Suppressor macrophage (primary cell): ENCODE measurements around the gene CFDP1.
A peak's percentile ranks its signal among the peaks of the same experiment; 100 is the strongest.
"Not testable (repeated sequence)": the region's sequence is repeated elsewhere in the genome, so short reads cannot be mapped to it uniquely, and the experiment has no call there.

Source experiments
- DNase-seq, 4 experiments: peaks; one replicate each; pipeline ENCODE4 v3.0.0-alpha.2; 2020 to 2022

Gene CFDP1

GRCh38 chr16:75288596-75289120 lies 144.6 kb downstream of the CFDP1 start:
- DNase-seq = no peak

DNA sequence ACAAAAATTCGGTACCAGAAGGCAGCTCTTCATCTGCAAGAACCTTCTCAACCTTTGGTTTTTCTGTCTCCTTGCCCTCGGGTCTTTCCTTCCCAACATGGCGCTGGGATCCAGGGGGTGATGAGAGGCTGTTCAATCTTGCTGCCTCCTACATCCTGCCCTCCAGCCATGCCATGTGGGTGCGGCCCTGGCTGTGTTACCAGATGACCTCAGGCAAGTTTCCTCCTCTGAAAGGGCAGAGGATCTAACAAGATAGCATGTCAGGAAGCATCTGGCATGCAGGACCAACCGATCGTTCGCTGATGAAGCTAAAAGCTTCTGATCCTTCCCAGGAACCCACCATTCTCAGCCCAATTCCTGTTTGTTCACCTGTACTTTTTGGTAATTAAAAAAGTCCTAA lies 145.1 kb downstream of the CFDP1 start:
- DNase-seq = no peak

DNA sequence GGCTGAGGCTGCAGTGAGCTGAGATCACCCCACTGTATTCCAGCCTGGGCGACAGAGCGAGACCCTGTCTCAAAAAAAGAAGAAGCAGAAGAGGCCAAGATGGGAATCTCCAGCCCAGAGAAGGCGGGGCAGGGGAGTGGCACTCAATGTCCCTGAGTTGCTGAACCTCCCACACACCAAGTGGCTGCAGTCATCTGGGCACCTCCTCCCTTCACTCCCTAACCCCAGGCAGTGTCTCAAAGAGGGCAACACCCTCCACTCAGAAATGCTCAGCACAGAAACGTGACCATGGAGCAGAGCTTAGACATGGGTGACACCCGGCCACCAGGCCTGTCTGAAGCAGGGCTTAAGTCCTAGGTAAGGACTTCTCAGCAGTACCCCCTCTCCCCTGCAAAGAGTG lies 145.6 kb downstream of the CFDP1 start:
- DNase-seq = peak; percentile 16 to 71 (median 54)

GRCh38 chr16:75286389-75286788 lies 146.9 kb downstream of the CFDP1 start:
- DNase-seq = no peak

DNA sequence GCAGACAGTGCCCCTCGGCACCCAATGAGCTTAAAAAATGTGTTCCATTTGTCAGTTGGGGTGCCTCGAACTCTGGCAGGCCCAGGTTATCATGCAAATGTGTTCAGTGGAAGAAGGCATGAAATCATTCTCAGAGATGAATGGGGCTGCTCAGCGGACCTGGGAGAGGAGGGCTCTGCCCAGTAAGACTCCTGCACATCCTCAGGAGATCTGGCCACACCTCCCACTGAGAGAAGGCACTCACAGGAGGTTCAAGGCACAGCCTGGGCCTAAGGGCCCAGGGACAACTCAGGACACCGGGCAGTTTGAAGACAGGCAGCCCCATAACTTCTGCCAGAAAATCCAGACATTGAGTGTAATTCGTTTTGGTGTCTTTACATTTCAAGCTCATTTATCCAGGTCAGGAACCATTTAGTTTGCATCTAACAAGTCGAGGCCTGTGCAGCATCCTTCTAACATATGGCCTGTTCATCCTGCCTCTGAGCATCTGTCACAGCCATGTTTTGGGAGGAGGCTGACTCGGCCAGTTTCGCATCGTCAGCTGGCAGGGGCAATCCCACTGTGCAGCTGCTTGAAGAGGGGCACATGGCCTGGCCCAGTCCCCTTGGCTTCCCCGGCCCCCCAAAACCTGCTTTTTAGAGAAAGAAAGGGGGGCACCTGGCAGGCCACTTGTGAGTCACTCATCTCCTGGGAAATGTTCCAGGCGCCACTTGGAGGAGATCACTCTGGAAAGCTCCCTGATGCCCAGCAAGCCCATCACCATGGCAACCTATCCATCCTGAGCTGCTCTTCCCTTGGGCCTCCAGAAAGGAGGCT lies 150.6 kb downstream of the CFDP1 start:
- no peak for DNase-seq

GRCh38 chr16:75281826-75282225 lies 151.5 kb downstream of the CFDP1 start:
- DNase-seq = no peak

GRCh38 chr16:75281009-75281408 lies 152.3 kb downstream of the CFDP1 start:
- DNase-seq = not testable (repeated sequence)

DNA sequence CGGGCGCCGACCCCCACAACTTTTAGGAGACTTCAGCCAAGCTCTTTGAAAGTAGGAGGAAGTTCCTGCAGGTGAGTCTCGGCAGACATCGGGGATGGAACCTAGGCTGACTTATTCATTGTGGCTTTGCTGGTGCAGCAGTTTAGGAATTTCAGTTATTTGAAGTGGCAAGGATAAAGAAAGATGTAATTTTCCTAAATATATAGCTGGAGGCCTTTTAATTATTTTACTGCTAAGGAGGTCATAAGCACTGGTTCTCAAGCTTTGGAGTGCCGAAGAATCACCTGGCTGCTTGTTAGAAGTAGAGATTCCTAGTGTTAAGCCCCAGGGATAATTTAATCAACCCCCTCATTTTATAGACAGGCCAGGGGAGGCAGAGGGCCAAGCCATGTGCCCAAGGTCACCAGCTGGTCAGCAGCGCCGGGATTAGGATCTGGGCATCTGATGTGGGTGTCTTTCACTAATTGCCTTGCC lies 152.9 kb downstream of the CFDP1 start:
- no peak for DNase-seq

GRCh38 chr16:75279305-75279704 lies 154.0 kb downstream of the CFDP1 start:
- DNase-seq = no peak

DNA sequence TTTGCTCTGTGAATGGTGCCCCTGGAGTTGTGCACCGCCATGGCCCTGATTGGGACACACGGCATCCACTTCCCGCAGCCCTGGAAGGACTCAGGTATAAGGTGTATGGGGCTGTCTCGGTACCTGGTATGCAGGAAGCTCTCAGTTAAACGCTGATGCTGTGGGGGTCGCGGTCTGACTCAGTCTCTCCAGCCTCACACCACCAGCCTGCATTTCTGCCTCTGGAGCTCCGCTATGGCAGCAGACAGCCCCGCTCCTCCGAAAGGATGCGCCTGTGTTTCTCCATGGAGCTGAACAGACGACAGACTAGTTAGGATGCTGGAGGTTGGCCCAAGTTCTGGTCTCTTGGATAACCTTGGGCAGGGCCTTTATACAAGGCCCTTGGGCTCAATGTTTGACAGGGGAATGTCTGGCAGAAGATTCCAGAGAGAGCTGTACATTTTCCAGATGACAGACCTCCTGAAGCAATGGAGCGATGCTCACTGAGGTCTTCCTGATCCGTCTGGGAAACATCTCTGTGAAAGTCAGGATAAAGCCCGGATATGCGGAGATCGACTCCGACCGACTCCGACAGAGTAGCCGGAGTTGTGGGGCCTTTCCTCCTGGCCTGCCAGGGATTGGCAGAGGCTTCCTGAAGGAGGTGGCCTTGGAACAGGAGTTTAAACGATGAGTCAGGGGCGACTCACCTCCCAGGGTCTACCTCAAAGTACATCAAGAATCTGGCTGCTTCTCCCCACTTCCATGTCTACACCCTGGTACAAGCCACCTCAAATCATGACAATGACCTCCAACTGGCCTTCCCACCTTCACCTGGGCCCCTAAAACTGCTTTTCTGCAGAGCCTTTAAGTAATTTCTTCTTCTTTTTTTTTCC lies 160.0 kb downstream of the CFDP1 start:
- no peak for DNase-seq

DNA sequence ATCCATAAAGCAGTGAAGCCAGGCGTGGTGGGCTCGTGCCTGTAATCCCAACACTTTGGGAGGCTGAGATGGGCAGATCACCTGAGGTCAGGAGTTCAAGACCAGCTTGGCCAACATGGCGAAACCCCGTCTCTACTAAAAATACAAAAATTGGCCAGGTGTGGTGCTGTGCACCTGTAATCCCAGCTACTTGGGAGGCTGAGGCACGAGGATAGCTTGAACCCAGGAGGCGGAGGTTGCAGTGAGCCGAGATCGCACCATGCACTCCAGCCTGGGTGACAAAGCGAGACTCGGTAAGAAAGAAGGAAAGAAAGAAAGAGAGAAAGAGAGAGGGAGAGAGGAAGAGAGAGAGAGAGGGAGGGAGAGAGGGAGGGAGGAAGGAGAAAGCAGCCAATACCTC lies 160.7 kb downstream of the CFDP1 start:
- not testable (repeated sequence) for DNase-seq

- peak in 3 of 4 experiments; percentile 30 to 57 (median 44) for DNase-seq
These were observed 161.2 kb downstream of the CFDP1 start for GRCh38 chr16:75272097-75272551.

DNA sequence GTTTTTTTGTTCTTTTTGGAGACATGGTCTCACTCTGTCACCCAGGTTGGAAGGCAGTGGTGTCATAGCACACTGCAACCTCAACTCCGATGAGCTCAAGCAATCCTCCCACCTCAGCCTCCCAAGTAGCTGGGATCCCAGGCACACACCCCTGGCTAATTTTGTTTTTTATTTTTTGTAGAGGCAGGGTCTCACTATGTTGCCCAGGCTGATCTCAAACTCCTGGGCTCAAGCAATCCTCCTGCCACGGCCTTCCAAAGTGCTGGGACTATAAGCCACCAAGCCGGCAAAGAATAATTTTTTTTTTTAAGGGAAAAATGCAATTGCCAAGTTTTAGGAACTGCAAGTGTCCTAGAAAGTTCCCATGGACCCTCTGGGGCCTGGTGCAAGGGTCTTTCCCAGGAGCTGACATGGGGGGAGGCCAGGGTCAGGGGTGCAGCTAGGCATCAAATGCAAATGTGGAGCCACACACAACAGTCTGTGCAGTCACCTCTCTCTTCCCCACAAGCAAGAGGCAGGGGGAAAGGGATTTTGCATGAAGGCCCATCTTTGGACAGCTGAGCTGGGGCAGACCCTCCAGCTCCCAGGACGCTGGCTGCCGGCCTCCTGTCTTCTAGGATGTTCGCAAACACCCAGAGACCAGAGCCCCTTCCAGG lies 161.7 kb downstream of the CFDP1 start:
- DNase-seq = no peak

DNA sequence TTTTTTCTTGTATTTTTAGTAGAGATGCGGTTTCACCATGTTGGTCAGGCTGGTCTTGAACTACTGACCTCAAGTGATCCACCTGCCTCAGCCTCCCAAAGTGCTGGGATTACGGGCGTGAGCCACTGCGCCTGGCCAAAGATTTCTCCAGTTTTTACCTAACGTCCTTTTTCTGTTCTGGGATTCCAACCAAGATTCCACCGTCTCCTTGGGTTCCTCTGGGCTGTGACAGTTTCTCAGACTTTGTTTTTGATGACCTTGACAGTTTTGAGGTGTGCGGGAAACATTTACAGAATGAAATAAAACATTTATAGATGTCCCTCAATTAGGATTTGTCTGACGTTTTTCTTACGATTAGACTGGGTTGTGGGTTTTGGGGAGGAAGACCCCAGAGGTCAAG lies 163.9 kb downstream of the CFDP1 start:
- DNase-seq = not testable (repeated sequence)

DNA sequence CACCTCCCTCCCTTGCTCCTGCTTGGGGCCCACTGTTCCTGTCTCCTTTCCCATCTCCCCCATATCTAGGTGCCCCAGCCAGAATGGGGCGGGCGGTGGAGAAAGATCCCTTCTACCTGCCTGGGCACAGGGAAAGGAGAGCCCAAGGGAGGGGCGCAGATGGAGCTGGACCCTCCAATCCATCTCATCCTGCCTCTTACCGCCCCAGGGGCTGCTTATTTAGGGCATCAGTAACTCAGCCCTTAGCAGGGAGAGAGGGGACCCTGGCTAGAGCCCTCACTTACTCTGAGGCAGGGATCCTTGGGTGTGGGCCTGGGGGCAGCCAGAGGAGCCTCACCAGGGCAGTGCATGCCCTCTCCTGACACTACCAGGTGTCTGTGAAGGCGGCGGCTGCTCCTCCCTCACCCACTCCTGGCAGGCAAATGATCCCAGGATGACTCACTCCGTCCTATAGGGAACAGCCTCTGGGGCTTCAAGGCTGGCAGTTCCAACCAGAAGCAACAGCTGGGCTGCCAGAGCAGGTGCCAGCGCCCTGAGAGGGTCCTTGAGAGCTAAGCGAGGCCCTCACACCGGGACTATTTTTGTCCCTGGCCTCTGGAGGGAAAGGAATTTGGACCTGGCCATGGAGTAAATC lies 165.6 kb downstream of the CFDP1 start:
- DNase-seq = no peak

GRCh38 chr16:75266738-75267630 lies 166.3 kb downstream of the CFDP1 start:
- DNase-seq = no peak

GRCh38 chr16:75265911-75266701 lies 167.2 kb downstream of the CFDP1 start:
- peak; percentile 55 to 79 (median 68) for DNase-seq

DNA sequence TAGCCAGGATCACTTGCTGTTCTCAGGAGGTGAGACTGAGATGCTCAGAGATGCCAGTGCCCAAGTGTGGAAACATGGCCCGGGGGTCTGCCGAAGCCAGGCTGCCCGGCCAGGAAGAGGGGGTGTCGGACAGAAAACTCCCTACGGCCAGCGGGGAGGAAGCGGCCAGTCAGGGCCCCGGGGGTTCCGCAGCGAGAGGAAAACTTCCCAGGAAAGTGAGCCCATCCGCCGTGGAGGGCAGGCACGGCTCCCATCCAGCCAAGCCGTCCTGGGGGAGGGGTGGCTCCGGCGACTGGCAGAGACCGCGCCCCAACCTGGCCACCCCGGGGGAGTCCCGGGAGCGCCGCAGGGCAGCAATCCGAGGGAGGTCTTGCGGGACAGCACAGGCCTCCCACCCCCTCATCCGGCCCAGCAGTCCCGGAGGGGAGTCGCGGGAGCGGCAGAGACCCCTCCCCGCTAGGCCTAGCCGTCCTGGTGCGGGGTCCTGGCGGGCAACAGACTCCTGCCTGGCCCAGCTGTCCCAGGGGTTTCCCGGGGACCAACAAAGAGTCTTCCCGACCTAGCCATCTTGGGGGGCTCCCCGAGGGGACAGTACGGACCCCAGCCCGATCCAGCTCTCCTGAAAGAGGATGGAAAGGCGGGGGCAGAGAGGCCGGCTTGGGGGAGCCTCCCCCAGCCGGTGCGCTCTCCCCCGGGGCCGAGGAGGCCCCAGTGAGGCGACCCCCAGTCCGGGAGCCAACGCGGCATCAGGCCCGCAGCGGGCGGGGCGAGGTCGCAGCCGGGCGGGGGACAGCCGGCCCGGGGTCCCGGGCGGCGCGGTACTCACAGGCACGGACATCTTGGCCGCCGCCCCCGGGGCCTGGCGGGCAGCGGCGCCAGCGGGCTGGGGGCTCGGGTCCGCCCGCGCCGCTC lies 168.0 kb downstream of the CFDP1 start:
- peak in 1 of 4 experiments; percentile 27 for DNase-seq

- DNase-seq = no peak
These were observed 168.8 kb downstream of the CFDP1 start for GRCh38 chr16:75264457-75264998.
